SK-N-SH treated with all-trans-retinoic acid at 6 μM for 48 hours (cell line): Measurements from ENCODE around the gene MTREX.

Source experiments
- BACH2 ChIP-seq: fragments of 250-450 bp; sonication (Bioruptor Pico); IDR thresholded peaks from 2 replicates; pipeline ENCODE4 v1.9.0; 2021; ENCODE audit warnings: mild to moderate bottlenecking, borderline replicate concordance
- SNAI2 ChIP-seq: fragments of 250-450 bp; sonication (Bioruptor Pico); IDR thresholded peaks from 2 replicates; pipeline ENCODE4 v1.5.0; 2020; ENCODE audit warnings: mild to moderate bottlenecking, moderate library complexity
- TF ChIP-seq, protein P1 (sequence below): fragments of 250-450 bp; sonication (Bioruptor Pico); IDR thresholded peaks from 2 replicates; pipeline ENCODE4 v1.5.1; 2020; ENCODE audit warnings: low read depth, mild to moderate bottlenecking, moderate library complexity

DNA sequence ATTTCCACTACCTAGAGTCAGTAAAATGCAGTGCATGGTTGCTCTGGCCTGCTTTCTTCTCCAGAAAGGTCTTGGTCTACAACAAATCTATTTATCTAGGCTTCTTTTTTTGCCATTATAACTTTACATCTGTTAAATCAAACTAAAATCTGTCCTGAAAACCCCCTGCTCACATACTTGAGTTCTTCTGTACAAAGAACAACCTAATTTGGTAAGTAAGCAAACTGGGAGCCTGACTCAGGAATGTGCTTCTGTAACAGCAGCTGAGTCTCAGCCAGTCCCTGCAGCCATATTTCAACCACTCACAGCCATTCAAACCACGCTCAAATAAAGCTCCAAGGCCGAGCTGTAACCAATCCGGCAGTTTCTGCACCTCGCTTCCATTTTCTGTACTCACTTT is 131.2 kb downstream of the MTREX start:
- TF ChIP-seq, protein P1, sequence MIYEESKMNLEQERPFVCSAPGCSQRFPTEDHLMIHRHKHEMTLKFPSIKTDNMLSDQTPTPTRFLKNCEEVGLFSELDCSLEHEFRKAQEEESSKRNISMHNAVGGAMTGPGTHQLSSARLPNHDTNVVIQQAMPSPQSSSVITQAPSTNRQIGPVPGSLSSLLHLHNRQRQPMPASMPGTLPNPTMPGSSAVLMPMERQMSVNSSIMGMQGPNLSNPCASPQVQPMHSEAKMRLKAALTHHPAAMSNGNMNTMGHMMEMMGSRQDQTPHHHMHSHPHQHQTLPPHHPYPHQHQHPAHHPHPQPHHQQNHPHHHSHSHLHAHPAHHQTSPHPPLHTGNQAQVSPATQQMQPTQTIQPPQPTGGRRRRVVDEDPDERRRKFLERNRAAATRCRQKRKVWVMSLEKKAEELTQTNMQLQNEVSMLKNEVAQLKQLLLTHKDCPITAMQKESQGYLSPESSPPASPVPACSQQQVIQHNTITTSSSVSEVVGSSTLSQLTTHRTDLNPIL (CRISPR knock-in tag), result no peak
- no peak for TF ChIP-seq SNAI2 (CRISPR knock-in tag)
- no peak for TF ChIP-seq BACH2
